Hepatocyte (in vitro differentiated cells): ENCODE measurements around the gene LMF1. TPM values are rescaled to one million over a fixed set of nuclear protein-coding genes. Genes with fewer than 3 reads are reported as not detected.
A peak's percentile ranks its signal among the peaks of the same experiment; 100 is the strongest.

Experiments used
- DNase-seq: peaks from one replicate; pipeline ENCODE4 v3.0.0-alpha.2; 2016; ENCODE audit warnings: low spot score
- H2AFZ ChIP-seq: fragments of 200-600 bp; sonication (generic); 2 replicates; pipeline ENCODE4 v1.6.0; 2016; ENCODE audit warnings: antibody characterized with exemption, mild to moderate bottlenecking
- H3K27ac ChIP-seq: fragments of 200-600 bp; sonication (generic); 2 replicates; pipeline ENCODE4 v1.5.1; 2016; ENCODE audit warnings: mild to moderate bottlenecking
- H3K27me3 ChIP-seq: fragments of 200-600 bp; sonication (generic); 2 replicates; pipeline ENCODE4 v1.6.1; 2016
- H3K36me3 ChIP-seq: fragments of 200-600 bp; sonication (generic); replicated peaks from 2 replicates; pipeline ENCODE4 v1.5.1; 2016; ENCODE audit warnings: low read depth; ENCODE audit not compliant: insufficient read depth
- H3K4me1 ChIP-seq: fragments of 200-600 bp; sonication (generic); 2 replicates; pipeline ENCODE4 v1.5.1; 2016; ENCODE audit warnings: mild to moderate bottlenecking, moderate library complexity; ENCODE audit not compliant: insufficient read depth
- H3K4me2 ChIP-seq: fragments of 200-600 bp; sonication (generic); 2 replicates; pipeline ENCODE4 v1.6.0; 2016
- H3K4me3 ChIP-seq: fragments of 200-600 bp; sonication (generic); 2 replicates; pipeline ENCODE4 v1.5.1; 2016; ENCODE audit warnings: mild to moderate bottlenecking
- H3K79me2 ChIP-seq: fragments of 200-600 bp; sonication (generic); 2 replicates; pipeline ENCODE4 v1.6.0; 2017; ENCODE audit warnings: mild to moderate bottlenecking
- H3K9me2 ChIP-seq: fragments of 200-600 bp; sonication (generic); replicated peaks from 2 replicates; pipeline ENCODE4 v1.6.0; 2017; ENCODE audit warnings: mild to moderate bottlenecking; ENCODE audit not compliant: insufficient read depth
- H3K9me3 ChIP-seq: fragments of 200-600 bp; sonication (generic); 2 replicates; pipeline ENCODE4 v1.5.1; 2016; ENCODE audit warnings: low read depth, mild to moderate bottlenecking
- H4K20me1 ChIP-seq: fragments of 200-600 bp; sonication (generic); 2 replicates; pipeline ENCODE4 v1.6.0; 2016; ENCODE audit warnings: mild to moderate bottlenecking; ENCODE audit not compliant: insufficient read depth, poor library complexity, severe bottlenecking
- EZH2 ChIP-seq: fragments of 200-600 bp; sonication (generic); IDR thresholded peaks from 2 replicates; pipeline ENCODE4 v1.6.1; 2016; ENCODE audit warnings: antibody characterized with exemption, mild to moderate bottlenecking, borderline replicate concordance
- EZH2phosphoT487 ChIP-seq: fragments of 200-600 bp; sonication (generic); IDR thresholded peaks from one replicate; pipeline ENCODE4 v1.6.1; 2018; ENCODE audit warnings: antibody characterized with exemption, mild to moderate bottlenecking, low read depth, moderate library complexity; ENCODE audit not compliant: unreplicated experiment, severe bottlenecking
- WGBS: methylation state at CpG from one replicate; pipeline ENCODE4 v1.1.6; 2016; ENCODE audit warnings: low lambda C conversion rate; ENCODE audit errors: missing lambda C conversion rate; 5-methylcytosine and 5-hydroxymethylcytosine counted together
- polyA plus RNA-seq: library from polyadenylated mRNA; unstranded; fragments of >200 nt; fragmentation: Nextera tagmentation; extraction: Ambion mirVana; gene quantifications from 2 replicates; pipeline ENCODE4 v1.2.1, GENCODE V29; 2016
- total RNA-seq: library from RNA; depleted of rRNA; stranded (reverse); fragments of >200 nt; gene quantifications from 2 replicates; pipeline ENCODE4 v1.2.3, GENCODE V29; 2014
- TF ChIP-seq, protein P1 (sequence below): fragments of 200-600 bp; sonication (generic); IDR thresholded peaks from 2 replicates; pipeline ENCODE4 v1.5.1; 2016; ENCODE audit warnings: antibody characterized with exemption, mild to moderate bottlenecking; ENCODE audit not compliant: poor library complexity

LMF1 gene
- total and polyA plus RNA-seq, 2 experiments from 2014 or later = 27.2 to 34.3 TPM

DNA sequence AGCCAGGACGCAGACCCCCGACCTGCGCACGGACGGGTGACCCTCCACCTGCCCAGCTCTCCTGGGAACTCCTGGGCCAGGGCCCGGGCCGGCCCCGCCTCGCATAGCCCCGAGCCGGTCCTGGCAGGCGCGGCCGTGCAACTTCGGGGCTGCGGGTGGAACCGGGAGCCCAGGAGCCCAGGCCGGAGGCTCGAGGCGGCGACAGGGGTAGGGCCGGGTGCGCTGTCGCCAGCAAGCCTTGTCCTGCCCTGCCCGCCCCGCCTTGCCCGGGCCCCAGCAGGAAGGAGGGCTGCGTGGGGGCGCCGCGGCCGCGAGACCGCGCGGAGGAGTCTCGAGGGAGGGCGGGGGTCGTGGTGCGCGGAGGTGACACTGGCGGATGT, 408 bp downstream of the LMF1 start:
- Histone ChIP-seq H3K4me3 (peak overlapping the region; percentile 47), H3K27me3 (no peaks in the 10 kb centered on the region), H3K79me2 (peaks cover 37% of the 10 kb centered on the region), H3K36me3 (no peaks in the 10 kb centered on the region), H2AFZ (peak overlapping the region; percentile 79), H3K4me2 (peak overlapping the region; percentile 97), H3K27ac (peak overlapping the region; percentile 91), H4K20me1 (no peaks in the 10 kb centered on the region), H3K4me1 (peaks cover 18% of the 10 kb centered on the region), H3K9me3 (no peaks in the 10 kb centered on the region), H3K9me2 (no peaks in the 10 kb centered on the region)
- no peak for DNase-seq
- TF ChIP-seq EZH2phosphoT487 (no peak), EZH2 (no peak)
- TF ChIP-seq, protein P1, sequence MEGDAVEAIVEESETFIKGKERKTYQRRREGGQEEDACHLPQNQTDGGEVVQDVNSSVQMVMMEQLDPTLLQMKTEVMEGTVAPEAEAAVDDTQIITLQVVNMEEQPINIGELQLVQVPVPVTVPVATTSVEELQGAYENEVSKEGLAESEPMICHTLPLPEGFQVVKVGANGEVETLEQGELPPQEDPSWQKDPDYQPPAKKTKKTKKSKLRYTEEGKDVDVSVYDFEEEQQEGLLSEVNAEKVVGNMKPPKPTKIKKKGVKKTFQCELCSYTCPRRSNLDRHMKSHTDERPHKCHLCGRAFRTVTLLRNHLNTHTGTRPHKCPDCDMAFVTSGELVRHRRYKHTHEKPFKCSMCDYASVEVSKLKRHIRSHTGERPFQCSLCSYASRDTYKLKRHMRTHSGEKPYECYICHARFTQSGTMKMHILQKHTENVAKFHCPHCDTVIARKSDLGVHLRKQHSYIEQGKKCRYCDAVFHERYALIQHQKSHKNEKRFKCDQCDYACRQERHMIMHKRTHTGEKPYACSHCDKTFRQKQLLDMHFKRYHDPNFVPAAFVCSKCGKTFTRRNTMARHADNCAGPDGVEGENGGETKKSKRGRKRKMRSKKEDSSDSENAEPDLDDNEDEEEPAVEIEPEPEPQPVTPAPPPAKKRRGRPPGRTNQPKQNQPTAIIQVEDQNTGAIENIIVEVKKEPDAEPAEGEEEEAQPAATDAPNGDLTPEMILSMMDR = no peak
- WGBS = under 1% methylated on average over 22 of the region's 42 CpGs

- peak; percentile 48 for DNase-seq
- H4K20me1 ChIP-seq = no peaks in the 10 kb centered on the region
- TF ChIP-seq EZH2 = no peak
- TF ChIP-seq, protein P1 = no peak
- TF ChIP-seq EZH2phosphoT487 = no peak
- no peaks in the 10 kb centered on the region for H3K9me3 ChIP-seq
- no peaks in the 10 kb centered on the region for H3K27me3 ChIP-seq
- peak overlapping the region; percentile 79 for H2AFZ ChIP-seq
- peak overlapping the region; percentile 91 for H3K27ac ChIP-seq
- H3K4me3 ChIP-seq = peak overlapping the region; percentile 47
- no peaks in the 10 kb centered on the region for H3K36me3 ChIP-seq
- H3K9me2 ChIP-seq = no peaks in the 10 kb centered on the region
- H3K4me2 ChIP-seq = peak overlapping the region; percentile 97
- peaks cover 39% of the 10 kb centered on the region for H3K79me2 ChIP-seq
- peaks cover 23% of the 10 kb centered on the region for H3K4me1 ChIP-seq
- WGBS = 57% methylated on average over 44 of the region's 55 CpGs
These were observed 1.0 kb downstream of the LMF1 start for GRCh38 chr16:969508-970385.

- TF ChIP-seq EZH2 (no peak), EZH2phosphoT487 (no peak)
- TF ChIP-seq, protein P1 = no peak
- no peak overlapping the region for H2AFZ ChIP-seq
- 34% methylated on average over 8 of the region's 8 CpGs for WGBS
- H3K4me3 ChIP-seq = no peak overlapping the region
- peaks cover 39% of the 10 kb centered on the region for H3K79me2 ChIP-seq
- no peaks in the 10 kb centered on the region for H3K27me3 ChIP-seq
- H3K9me3 ChIP-seq = no peaks in the 10 kb centered on the region
- no peaks in the 10 kb centered on the region for H3K36me3 ChIP-seq
- no peaks in the 10 kb centered on the region for H4K20me1 ChIP-seq
- H3K27ac ChIP-seq = peak overlapping the region; percentile 74
- DNase-seq = no peak
- H3K9me2 ChIP-seq = no peaks in the 10 kb centered on the region
- H3K4me1 ChIP-seq = peaks cover 29% of the 10 kb centered on the region
- peak overlapping the region; percentile 97 for H3K4me2 ChIP-seq
These were observed 2.2 kb downstream of the LMF1 start for GRCh38 chr16:968620-969019.
